HepG2 (cell line): Measurements from ENCODE around the gene ATP11A. TPM values are rescaled to one million over a fixed set of nuclear protein-coding genes. Genes with fewer than 3 reads are reported as not detected.
A peak's percentile ranks its signal among the peaks of the same experiment; 100 is the strongest.

ENCODE experiments used
- ATAC-seq: fragments of 200-7000 bp; cut with Tn5 transposase; 3 replicates; pipeline ENCODE4 v1.9.1; 2020; ENCODE audit warnings: mild to moderate bottlenecking, moderate library complexity
- BruUV-seq: library from RNA; stranded (reverse); fragments of 400-500 nt; replicated peaks from 2 replicates; lab custom pipeline; 2021; lab: Mats Ljungman, UMichigan
- CTCF ChIA-PET: fragments of 300-600 bp; formaldehyde crosslinking; extraction: SDS; loops from one replicate; lab custom pipeline; 2021; ENCODE audit warnings: low total read pairs, inconsistent platforms, low intra/inter-chr PET ratio; lab: Yijun Ruan, JAX
- POLR2A ChIA-PET: fragments of 350-600 bp; sonication (Branson Sonifier 250); formaldehyde crosslinking; loops from one replicate; lab custom pipeline; 2020; ENCODE audit warnings: antibody characterized with exemption, inconsistent platforms; lab: Yijun Ruan, JAX
- DNase-seq: peaks from one replicate; pipeline ENCODE4 v3.0.0-alpha.2; 2015; ENCODE audit warnings: low spot score
- FAIRE-seq: peaks from 3 replicates; lab custom pipeline; 2011; peaks lifted over from hg19 to GRCh38; lab: Jason Lieb, UNC
- H2AFZ ChIP-seq: one replicate; pipeline ENCODE4 v1.6.1; 2011; ENCODE audit warnings: low read length, inconsistent platforms
- H3K27ac ChIP-seq: fragments of 300-600 bp; 3 replicates; pipeline ENCODE4 v1.8.0; 2011; ENCODE audit warnings: mixed run types, mild to moderate bottlenecking, mixed read lengths, low read length, inconsistent platforms; ENCODE audit not compliant: insufficient read depth; ENCODE audit errors: extremely low read length
- H3K27me3 ChIP-seq, 2 experiments: fragments of 200-600 bp in 1 of 2; 2 replicates in 1 of 2; 3 replicates in 1 of 2; pipeline versions ENCODE4 v1.6.0 to v1.8.0; 2011; ENCODE audit warnings: low read length in 2 of 2, mild to moderate bottlenecking in 2 of 2, moderate library complexity in 2 of 2, inconsistent platforms in 1 of 2; ENCODE audit not compliant: insufficient read depth in 2 of 2, control insufficient read depth in 1 of 2
- H3K36me3 ChIP-seq, 2 experiments: fragments of 200-600 bp in 1 of 2; replicated peaks in 1 of 2; 2 replicates in 1 of 2; 3 replicates in 1 of 2; pipeline versions ENCODE4 v1.5.1 to v1.8.0; 2011; ENCODE audit warnings: low read length in 2 of 2, inconsistent platforms in 1 of 2; ENCODE audit not compliant: insufficient read depth in 2 of 2, control insufficient read depth in 1 of 2
- H3K4me1 ChIP-seq: 2 replicates; pipeline ENCODE4 v1.5.1; 2012; ENCODE audit warnings: low read length, inconsistent platforms; ENCODE audit not compliant: insufficient read depth
- H3K4me2 ChIP-seq: 2 replicates; pipeline ENCODE4 v1.6.0; 2011; ENCODE audit warnings: low read depth, low read length, inconsistent platforms
- H3K4me3 ChIP-seq, 3 experiments: fragments of 200-600 bp in 1 of 3; sonication (generic), shearing (Covaris generic) in 1 of 3; replicated peaks in 1 of 3; 2 replicates each; pipeline ENCODE4 v1.5.1; 2011 to 2016; ENCODE audit warnings: low read length in 3 of 3, inconsistent platforms in 2 of 3, low read depth in 2 of 3, mild to moderate bottlenecking in 2 of 3, control low read depth in 1 of 3, mixed read lengths in 1 of 3; ENCODE audit not compliant: insufficient read depth in 1 of 3
- H3K79me2 ChIP-seq: one replicate; pipeline ENCODE4 v1.6.1; 2011; ENCODE audit warnings: low read length, inconsistent platforms; ENCODE audit not compliant: insufficient read depth
- H3K9ac ChIP-seq: 2 replicates; pipeline ENCODE4 v1.6.0; 2011; ENCODE audit warnings: mild to moderate bottlenecking, low read depth, low read length, inconsistent platforms; ENCODE audit not compliant: insufficient read depth
- H3K9me3 ChIP-seq: 2 replicates; pipeline ENCODE4 v1.5.1; 2012; ENCODE audit warnings: mild to moderate bottlenecking, low read length
- H4K20me1 ChIP-seq: 2 replicates; pipeline ENCODE4 v1.6.0; 2011; ENCODE audit warnings: inconsistent platforms, mild to moderate bottlenecking, low read length, moderate library complexity; ENCODE audit not compliant: insufficient read depth
- ATF7 ChIP-seq, 2 experiments: fragments of 450-650 bp in 1 of 2; sonication (generic) in 1 of 2; formaldehyde crosslinking in 1 of 2; IDR thresholded peaks; 2 replicates each; pipeline versions ENCODE4 v1.4.0 to v1.6.1; 2016 to 2020; ENCODE audit warnings: antibody characterized with exemption in 1 of 2, mild to moderate bottlenecking in 1 of 2, missing genetic modification reagents in 1 of 2
- CREB1 ChIP-seq, 2 experiments: fragments of 450-650 bp in 1 of 2; IDR thresholded peaks; 2 replicates each; pipeline ENCODE4 v1.6.1; 2016 to 2017; ENCODE audit warnings: control low read depth in 1 of 2, mild to moderate bottlenecking in 1 of 2, missing compliant biosample characterization in 1 of 2, missing genetic modification characterization in 1 of 2
- REPIN1 ChIP-seq: sonication (generic); formaldehyde crosslinking; IDR thresholded peaks from 2 replicates; pipeline ENCODE4 v1.8.0; 2022; ENCODE audit warnings: missing genetic modification reagents, low read depth, mild to moderate bottlenecking, borderline replicate concordance
- WGBS: methylation state at CpG from one replicate; pipeline ENCODE4 v1.1.6; 2017; ENCODE audit warnings: low lambda C conversion rate; 5-methylcytosine and 5-hydroxymethylcytosine counted together
- in situ Hi-C: cut with HindIII; loops from 2 replicates; pipeline ENCODE4 v1.10.0; 2017; ENCODE audit warnings: low pct_unique_long_range_greater_than_20kb; ENCODE audit not compliant: extremely low pct_ligation_motif_present
- intact Hi-C: fragments of 100-400 bp; cut with micrococcal nuclease; formaldehyde crosslinking; loops from one replicate; pipeline ENCODE4 v1.10.0; 2022; ENCODE audit not compliant: unreplicated experiment
- polyA plus RNA-seq, 8 experiments: library from polyadenylated mRNA; depleted of rRNA in 3 of 8; stranded (reverse) in 7 of 8; unstranded in 1 of 8; fragments of >200 nt; fragmentation: Illumina TruSeq in 4 of 8; extraction: Trizol in 4 of 8; gene quantifications; 2 replicates each; pipeline versions ENCODE4 v1.2.1 to v1.2.3, GENCODE V29; 2011 to 2016; ENCODE audit warnings: low read depth in 4 of 8, missing spikeins in 1 of 8, mixed read lengths in 1 of 8; ENCODE audit not compliant: insufficient read depth in 1 of 8
- total RNA-seq, 5 experiments: library from RNA; depleted of rRNA; stranded (reverse); fragments of >200 nt; fragmentation: Illumina TruSeq; extraction: Trizol; gene quantifications; 2 replicates each; pipeline ENCODE4 v1.2.3, GENCODE V29; 2016; ENCODE audit warnings: low read depth in 1 of 5
- TF ChIP-seq, protein P1 (sequence below): sonication (generic); formaldehyde crosslinking; IDR thresholded peaks from 2 replicates; pipeline ENCODE4 v1.5.1; 2020; ENCODE audit warnings: mild to moderate bottlenecking, missing genetic modification reagents, borderline replicate concordance

The ATP11A gene
- total and polyA plus RNA-seq, 2 of the 13 experiments (the other 11 are each of a cell fraction or from before 2014, with no cell fraction given) = 18.4 to 20.1 TPM

GRCh38 chr13:112900691-112901091, 210.9 kb downstream of the ATP11A start (continued):
- TF ChIP-seq, protein P1, sequence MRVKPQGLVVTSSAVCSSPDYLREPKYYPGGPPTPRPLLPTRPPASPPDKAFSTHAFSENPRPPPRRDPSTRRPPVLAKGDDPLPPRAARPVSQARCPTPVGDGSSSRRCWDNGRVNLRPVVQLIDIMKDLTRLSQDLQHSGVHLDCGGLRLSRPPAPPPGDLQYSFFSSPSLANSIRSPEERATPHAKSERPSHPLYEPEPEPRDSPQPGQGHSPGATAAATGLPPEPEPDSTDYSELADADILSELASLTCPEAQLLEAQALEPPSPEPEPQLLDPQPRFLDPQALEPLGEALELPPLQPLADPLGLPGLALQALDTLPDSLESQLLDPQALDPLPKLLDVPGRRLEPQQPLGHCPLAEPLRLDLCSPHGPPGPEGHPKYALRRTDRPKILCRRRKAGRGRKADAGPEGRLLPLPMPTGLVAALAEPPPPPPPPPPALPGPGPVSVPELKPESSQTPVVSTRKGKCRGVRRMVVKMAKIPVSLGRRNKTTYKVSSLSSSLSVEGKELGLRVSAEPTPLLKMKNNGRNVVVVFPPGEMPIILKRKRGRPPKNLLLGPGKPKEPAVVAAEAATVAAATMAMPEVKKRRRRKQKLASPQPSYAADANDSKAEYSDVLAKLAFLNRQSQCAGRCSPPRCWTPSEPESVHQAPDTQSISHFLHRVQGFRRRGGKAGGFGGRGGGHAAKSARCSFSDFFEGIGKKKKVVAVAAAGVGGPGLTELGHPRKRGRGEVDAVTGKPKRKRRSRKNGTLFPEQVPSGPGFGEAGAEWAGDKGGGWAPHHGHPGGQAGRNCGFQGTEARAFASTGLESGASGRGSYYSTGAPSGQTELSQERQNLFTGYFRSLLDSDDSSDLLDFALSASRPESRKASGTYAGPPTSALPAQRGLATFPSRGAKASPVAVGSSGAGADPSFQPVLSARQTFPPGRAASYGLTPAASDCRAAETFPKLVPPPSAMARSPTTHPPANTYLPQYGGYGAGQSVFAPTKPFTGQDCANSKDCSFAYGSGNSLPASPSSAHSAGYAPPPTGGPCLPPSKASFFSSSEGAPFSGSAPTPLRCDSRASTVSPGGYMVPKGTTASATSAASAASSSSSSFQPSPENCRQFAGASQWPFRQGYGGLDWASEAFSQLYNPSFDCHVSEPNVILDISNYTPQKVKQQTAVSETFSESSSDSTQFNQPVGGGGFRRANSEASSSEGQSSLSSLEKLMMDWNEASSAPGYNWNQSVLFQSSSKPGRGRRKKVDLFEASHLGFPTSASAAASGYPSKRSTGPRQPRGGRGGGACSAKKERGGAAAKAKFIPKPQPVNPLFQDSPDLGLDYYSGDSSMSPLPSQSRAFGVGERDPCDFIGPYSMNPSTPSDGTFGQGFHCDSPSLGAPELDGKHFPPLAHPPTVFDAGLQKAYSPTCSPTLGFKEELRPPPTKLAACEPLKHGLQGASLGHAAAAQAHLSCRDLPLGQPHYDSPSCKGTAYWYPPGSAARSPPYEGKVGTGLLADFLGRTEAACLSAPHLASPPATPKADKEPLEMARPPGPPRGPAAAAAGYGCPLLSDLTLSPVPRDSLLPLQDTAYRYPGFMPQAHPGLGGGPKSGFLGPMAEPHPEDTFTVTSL (CRISPR knock-in tag) = no peak

DNA sequence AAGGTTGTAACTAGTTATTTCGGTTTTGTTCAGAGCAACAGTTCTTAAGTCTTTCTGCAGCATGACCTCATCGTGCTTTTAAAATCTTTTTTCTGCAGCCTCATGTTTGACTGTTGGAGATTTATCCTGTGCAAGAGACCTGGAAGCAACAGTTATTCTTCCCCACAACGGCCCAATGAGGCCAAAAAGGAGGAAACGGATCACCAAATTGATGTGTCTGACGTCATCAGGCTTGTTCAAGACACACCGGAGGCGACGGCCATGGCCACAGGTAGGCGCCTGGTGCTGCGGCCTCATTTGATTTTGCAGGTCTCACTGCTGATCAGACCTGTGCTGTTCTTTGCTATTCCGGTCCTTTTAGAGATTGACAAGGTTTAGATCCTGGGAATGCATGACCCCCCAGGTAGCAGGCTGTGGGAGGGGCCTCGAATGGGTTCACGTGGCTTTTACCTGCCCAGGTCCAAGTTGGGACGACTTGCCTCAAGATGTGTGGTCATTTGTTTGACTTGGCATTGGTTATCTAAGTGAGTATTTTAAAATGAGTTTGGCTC, 212.3 kb downstream of the ATP11A start:
- TF ChIP-seq REPIN1 (CRISPR knock-in tag) (no peak), ATF7 (IDR thresholded peaks at IDR 0.05) (peak; percentile 42), ATF7 (CRISPR knock-in tag; IDR thresholded peaks at IDR 0.05) (no peak), CREB1 (IDR thresholded peaks at IDR 0.05) (peak; percentile 9; the same call in 1 of the 2 replicates), CREB1 (CRISPR knock-in tag; IDR thresholded peaks at IDR 0.05) (no peak)
- Histone ChIP-seq H3K9ac (no peak overlapping the region), H3K36me3 (peaks cover 5 to 24% of the 10 kb centered on the region in 2 experiments; a peak in 4 of 5 replicates), H3K27ac (no peak overlapping the region), H3K4me3 (no peak overlapping the region), H3K4me2 (no peak overlapping the region), H2AFZ (no peak overlapping the region), H3K27me3 (no peaks in the 10 kb centered on the region), H4K20me1 (no peaks in the 10 kb centered on the region), H3K79me2 (peaks cover 1% of the 10 kb centered on the region), H3K4me1 (peaks cover 27% of the 10 kb centered on the region), H3K9me3 (no peaks in the 10 kb centered on the region)
- intact Hi-C loops = no loop called here
- WGBS = 89% methylated on average over 14 of the region's 14 CpGs
- POLR2A ChIA-PET = no interaction called here
- in situ Hi-C loops = no loop called here
- CTCF ChIA-PET = no interaction called here
- FAIRE-seq (no peak), DNase-seq (no peak), ATAC-seq (no peak)
- no TSS peak for BruUV-seq
